ENCODE measurements around the gene KCNG1. TPM values are rescaled to one million over a fixed set of nuclear protein-coding genes. Genes with fewer than 3 reads are reported as not detected.

The KCNG1 gene, protein sequence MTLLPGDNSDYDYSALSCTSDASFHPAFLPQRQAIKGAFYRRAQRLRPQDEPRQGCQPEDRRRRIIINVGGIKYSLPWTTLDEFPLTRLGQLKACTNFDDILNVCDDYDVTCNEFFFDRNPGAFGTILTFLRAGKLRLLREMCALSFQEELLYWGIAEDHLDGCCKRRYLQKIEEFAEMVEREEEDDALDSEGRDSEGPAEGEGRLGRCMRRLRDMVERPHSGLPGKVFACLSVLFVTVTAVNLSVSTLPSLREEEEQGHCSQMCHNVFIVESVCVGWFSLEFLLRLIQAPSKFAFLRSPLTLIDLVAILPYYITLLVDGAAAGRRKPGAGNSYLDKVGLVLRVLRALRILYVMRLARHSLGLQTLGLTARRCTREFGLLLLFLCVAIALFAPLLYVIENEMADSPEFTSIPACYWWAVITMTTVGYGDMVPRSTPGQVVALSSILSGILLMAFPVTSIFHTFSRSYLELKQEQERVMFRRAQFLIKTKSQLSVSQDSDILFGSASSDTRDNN
- 108 and 148 TPM in 2 replicates for total RNA-seq

DNA sequence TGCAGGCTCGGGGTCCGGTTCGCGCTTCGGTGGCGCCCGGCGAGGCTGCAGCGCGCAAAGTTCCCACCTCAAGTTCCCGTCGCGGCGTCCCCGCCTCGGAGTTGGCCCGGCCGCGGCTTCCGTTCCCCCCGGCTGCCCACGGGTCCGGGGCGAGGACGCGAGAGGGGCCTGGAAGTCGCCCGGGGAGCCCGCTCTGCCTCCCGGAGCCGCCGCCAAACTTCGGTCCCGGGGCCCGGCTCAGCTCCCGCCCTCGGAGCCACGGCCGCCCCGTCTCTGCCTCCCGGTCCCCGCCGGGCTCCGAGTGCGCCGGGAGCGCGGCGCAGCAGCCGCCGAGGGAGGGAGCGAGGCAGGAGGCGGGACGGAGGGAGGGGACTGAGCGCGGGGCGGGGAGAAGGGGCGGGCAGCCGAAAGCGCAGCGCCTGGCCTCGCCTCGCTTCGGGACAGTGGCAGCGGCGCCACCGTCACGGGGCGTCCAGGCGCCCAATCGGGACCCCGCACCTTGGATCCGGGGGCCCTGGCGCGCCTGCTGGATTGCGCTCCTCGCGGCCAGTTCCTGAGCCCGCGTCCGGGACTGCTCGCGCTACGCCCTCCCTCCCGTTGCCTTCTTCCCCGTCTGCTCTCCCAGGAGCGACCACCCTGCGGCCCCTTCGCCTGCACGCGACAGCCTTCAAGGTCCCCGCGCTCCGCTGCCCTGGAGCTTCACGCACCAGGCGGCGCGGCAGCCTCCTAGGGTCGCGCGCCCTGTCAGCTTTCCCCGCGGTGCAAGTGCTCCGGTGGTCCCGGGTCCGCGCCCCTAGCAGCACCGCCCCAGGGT, at the start of gene KCNG1:
TSS of gene KCNG1 (minus strand) at position 305 of the 814 bp plus-strand sequence. CDS start 12,769 bp downstream, outside the sequence.

DNA sequence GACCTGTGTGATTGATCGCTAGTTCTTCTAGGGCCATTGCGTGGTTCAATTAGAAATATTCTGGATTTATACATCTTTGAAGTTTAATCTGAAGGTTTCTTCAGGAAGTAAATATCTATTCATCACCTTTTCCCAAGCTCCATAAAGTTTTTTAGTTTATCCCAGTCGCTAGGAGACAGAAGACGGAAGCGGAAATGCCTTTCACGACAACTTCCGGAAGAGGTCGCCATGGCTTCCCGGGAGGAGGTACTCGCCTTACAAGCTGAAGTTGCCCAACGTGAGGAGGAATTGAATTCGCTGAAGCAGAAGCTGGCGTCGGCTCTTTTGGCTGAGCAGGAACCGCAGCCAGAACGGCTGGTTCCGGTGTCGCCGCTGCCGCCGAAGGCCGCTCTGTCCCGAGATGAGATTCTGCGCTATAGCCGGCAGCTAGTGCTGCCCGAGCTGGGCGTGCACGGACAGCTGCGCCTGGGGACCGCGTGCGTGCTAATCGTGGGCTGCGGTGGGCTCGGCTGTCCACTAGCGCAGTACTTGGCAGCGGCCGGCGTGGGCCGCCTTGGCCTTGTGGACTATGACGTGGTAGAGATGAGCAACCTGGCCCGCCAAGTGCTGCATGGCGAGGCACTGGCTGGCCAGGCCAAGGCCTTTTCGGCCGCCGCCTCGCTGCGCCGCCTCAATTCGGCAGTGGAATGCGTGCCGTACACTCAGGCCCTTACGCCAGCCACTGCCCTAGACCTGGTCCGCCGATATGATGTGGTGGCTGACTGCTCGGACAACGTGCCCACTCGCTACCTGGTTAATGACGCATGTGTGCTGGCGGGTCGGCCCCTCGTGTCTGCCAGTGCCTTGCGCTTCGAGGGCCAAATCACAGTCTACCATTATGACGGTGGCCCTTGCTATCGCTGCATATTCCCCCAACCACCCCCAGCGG, 64.0 kb downstream of the KCNG1 start, which contains the start of gene MOCS3:
TSS of gene MOCS3 (plus strand) at position 204 of the 928 bp plus-strand sequence. CDS start at position 229, 25 bp downstream.

DNA sequence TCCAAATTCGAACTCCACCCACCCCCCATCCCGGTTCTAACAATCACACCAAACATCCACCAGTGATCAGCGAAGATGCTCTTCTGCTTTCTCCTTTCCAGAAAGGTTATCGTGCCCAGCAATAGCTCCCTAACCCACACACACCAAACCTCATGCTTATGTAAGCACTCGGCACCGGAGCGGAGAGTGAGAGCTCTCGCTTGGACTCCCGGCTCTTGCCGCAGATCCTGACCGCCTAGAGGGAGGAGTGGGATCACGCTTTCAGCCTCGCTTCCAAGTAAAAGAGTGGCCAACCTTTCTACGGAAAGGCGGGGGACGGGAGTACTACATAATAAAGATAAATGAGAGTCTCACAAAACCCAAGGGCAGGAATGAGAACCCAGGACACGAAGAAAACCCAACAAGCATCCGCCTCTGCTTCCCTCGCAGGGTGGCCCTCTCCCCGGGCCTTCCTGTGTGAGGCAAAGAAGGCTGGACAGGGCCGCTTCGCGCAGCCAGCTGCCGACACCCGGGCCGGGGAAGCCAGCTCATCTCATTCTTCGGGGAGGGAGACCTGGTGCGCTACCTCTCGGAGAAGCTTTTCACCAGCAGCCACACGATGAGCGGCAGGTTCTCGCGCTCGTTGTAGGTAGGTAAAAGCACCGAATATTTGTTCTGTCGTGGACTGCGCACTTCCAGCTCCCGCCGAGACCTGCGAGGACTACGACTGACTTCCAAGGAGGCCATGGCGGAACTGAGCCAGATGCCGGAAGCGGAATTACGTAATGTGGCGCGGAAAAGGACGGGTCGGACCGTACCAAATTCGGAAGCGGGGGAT, 64.9 kb downstream of the KCNG1 start, which contains the start of gene DPM1:
TSS of gene DPM1 (minus strand) at position 735 of the 817 bp plus-strand sequence. CDS start at position 726, 9 bp downstream.

Other genes starting within 250 kb of the KCNG1 start
- gene BCAS4, start 228.0 kb downstream of the KCNG1 start, total RNA-seq: 11.1 and 14.9 TPM in 2 replicates
- 22.7 and 37.9 TPM in 2 replicates for gene ADNP, start 91.7 kb downstream of the KCNG1 start, total RNA-seq
- 76.5 and 83.9 TPM in 2 replicates for gene DPM1, start 64.6 kb downstream of the KCNG1 start, total RNA-seq
- 9.8 and 10.6 TPM in 2 replicates for gene MOCS3, start 64.3 kb downstream of the KCNG1 start, total RNA-seq

Measured in tracheal epithelial cell (primary cell).